ENCODE measurements around the gene ZSCAN30.

The ZSCAN30 gene

DNA sequence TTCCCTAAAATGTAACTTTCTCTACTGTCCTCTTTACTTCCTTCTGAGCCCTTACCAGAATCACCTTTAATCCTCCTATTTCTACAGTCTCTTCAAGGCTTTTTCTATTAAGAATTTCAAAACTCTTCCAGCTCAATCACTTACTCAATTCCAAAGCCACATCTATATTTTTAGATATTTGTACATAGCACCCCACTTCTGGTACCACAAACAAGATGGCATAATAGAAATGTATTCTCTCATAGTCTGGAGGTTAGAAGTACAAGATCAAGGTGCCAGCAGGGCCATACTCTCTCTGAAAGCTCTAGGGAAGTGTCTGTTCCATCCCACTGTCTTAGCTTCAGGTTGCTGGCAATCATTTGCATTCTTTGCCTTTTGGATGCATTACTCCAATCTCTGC lies 11.1 kb downstream of the ZSCAN30 start:
- DNase-seq (ENCODE audit: low read depth): no peak

- no peak for DNase-seq (ENCODE audit: low read depth)
Observed at GRCh38 chr18:35278085-35278484, 11.9 kb downstream of the ZSCAN30 start.

- DNase-seq (ENCODE audit: low read depth): no peak
Observed at GRCh38 chr18:35277633-35278032, 12.4 kb downstream of the ZSCAN30 start.

GRCh38 chr18:35276267-35276666 lies 13.8 kb downstream of the ZSCAN30 start:
- DNase-seq (ENCODE audit: low read depth): no peak

GRCh38 chr18:35271656-35272055 lies 18.4 kb downstream of the ZSCAN30 start:
- DNase-seq (ENCODE audit: low read depth): no peak

DNA sequence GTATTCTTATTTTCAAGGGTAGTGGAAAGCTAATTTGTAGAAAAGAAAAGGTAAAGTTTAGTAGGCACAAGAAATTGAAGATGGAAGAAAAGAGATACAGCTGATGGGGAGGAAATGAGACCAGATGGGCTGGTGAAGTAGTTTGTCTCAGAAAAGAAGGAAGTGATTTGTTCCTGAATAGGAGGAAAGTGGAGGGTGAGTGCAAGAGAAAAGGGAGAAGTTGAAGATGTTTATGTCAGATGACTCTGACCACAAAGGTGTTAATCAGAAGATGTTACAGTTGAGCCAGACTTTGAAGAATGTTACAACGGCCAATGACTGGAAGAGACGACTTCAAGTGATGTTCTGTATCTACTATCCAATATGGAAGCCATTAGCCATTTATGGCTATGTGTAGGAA lies 21.2 kb downstream of the ZSCAN30 start:
- DNase-seq (ENCODE audit: low read depth): no peak

- DNase-seq (ENCODE audit: low read depth): no peak
Observed at GRCh38 chr18:35267809-35268208, 22.2 kb downstream of the ZSCAN30 start.

GRCh38 chr18:35267161-35267651 lies 22.8 kb downstream of the ZSCAN30 start:
- DNase-seq (ENCODE audit: low read depth): peak; percentile 55

GRCh38 chr18:35264409-35264808 lies 25.6 kb downstream of the ZSCAN30 start:
- DNase-seq (ENCODE audit: low read depth): no peak

- no peak for DNase-seq (ENCODE audit: low read depth)
Observed at GRCh38 chr18:35256947-35257346, 33.1 kb downstream of the ZSCAN30 start.

GRCh38 chr18:35253655-35254287 lies 36.3 kb downstream of the ZSCAN30 start:
- no peak for DNase-seq (ENCODE audit: low read depth)

- no peak for DNase-seq (ENCODE audit: low read depth)
Observed at GRCh38 chr18:35252466-35252865, 37.6 kb downstream of the ZSCAN30 start.

GRCh38 chr18:35248429-35248828 lies 41.6 kb downstream of the ZSCAN30 start:
- no peak for DNase-seq (ENCODE audit: low read depth)

DNA sequence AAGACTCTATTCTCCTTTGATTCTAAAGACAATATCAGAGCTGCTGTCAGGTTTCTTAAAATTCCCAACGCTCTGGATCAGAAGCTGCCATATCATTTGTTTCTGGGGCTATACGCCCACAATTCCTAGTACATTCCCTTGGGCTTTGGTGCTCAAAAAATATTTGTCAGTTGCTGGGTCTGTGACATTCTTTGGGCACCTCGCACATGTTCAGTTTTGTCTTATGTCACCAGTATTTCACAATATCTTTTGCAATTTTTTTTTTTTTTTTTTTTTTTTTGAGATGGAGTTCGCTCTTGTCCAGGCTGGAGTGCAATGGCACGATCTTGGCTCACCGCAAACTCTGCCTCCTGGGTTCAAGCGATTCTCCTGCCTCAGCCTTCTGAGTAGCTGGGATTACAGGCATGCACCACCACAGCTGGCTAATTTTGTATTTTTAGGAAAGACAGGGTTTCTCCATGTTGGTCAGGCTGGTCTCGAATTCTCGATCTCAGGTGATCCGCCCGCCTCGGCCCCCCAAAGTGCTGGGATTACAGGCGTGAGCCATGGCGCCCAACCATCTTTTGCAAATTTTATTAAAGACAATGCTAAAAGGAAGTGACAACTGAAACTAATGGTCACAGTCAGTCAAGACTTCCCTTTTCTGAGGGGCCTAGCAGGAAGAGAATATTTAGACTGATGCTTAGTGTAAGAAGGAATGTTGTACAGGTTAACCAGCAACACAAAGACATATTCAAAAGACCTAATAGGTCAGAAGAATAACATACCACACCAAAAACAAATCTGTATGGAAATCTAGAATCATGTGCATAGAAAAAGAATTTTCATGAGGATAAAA lies 42.4 kb downstream of the ZSCAN30 start:
- no peak for DNase-seq (ENCODE audit: low read depth)

GRCh38 chr18:35246831-35247230 lies 43.2 kb downstream of the ZSCAN30 start:
- DNase-seq (ENCODE audit: low read depth): no peak

DNA sequence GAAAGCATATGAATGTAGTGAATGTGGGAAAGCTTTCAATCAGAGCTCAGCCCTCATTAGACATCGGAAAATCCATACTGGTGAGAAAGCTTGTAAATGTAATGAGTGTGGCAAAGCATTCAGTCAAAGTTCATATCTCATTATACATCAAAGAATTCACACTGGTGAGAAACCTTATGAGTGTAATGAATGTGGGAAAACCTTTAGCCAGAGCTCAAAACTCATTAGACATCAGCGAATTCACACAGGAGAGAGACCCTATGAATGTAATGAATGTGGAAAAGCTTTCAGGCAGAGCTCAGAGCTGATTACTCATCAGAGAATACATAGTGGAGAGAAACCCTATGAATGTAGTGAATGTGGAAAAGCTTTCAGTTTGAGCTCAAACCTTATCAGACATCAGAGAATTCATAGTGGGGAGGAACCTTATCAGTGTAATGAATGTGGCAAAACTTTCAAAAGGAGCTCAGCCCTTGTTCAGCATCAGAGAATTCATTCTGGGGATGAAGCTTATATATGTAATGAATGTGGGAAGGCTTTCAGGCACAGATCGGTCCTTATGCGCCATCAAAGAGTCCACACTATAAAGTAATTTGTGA lies 44.2 kb downstream of the ZSCAN30 start:
- no peak for DNase-seq (ENCODE audit: low read depth)

DNA sequence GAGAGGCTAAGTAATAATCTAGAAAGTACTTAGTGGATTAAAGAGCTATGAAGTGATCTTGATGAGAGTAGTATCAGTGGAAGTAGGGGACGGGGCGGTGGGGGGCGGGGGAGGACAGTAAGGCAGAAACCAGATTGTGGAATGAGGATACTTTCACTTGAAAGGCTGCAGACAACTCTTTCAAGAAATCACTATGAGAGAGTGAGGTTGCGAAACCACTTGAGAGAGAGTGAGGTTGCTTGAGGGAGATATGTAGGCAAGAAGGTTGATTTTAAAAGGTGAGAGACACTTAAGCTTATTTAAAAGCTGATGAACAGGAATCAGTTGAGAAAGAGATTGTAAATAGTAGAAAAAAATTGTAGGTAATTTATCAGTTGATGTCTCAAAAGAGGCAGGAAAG lies 45.4 kb downstream of the ZSCAN30 start:
- no peak for DNase-seq (ENCODE audit: low read depth)

DNA sequence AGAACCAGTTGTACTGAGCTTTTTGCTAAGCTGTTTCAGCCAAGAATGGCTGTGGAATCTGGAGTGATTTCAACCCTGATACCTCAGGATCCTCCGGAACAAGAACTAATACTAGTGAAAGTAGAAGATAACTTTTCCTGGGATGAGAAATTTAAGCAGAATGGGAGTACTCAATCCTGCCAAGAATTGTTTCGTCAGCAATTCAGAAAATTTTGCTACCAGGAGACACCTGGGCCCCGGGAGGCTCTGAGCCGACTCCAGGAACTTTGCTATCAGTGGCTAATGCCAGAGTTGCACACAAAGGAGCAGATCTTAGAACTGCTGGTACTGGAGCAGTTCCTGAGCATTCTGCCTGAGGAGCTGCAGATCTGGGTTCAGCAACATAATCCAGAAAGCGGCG lies 47.6 kb downstream of the ZSCAN30 start:
- DNase-seq (ENCODE audit: low read depth): no peak

- no peak for DNase-seq (ENCODE audit: low read depth)
Observed at GRCh38 chr18:35241448-35241804, 48.6 kb downstream of the ZSCAN30 start.

DNA sequence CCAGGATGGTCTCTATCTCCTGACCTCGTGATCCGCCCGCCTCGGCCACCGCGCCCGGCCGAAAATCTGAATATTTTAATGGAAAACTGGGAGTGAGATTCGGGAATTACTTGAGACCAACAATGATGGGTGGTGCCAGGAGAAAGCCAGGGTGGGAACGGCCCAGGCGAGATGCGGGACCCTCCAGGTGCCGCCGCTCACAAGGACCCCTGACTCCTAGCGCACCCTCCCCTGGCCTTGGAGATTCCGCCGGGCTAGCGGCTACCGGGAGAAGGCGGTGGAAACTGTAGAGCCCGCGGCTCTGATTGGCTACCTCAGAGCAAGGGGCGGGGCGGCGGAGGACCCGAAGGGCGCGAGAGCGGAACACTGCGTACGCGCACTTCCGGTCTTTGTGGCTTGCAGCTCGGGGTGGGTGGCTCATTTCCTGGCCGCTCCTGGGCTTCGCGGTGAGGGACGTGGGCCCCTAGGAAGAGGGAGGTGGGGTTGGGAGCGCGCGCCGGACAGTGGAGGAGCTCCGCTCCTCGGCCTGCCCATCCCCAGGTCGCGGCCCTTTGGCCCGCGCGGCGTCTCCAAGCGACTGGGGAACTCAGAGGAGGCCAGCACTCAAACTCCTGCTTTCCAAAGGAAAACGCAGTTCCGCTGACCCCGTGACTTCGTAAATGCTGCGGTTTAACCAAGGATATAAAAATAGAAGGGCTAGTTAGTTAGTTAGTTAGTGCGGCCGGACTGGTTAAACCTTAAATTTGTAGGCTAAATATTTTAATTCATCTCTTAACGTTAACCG lies 49.2 kb downstream of the ZSCAN30 start, which contains the start of gene ZNF397:
TSS of gene ZNF397 (plus strand) at position 371 of the 784 bp plus-strand sequence. CDS start 1,437 bp downstream, outside the sequence.
- peak; percentile 92 for DNase-seq (ENCODE audit: low read depth)

DNA sequence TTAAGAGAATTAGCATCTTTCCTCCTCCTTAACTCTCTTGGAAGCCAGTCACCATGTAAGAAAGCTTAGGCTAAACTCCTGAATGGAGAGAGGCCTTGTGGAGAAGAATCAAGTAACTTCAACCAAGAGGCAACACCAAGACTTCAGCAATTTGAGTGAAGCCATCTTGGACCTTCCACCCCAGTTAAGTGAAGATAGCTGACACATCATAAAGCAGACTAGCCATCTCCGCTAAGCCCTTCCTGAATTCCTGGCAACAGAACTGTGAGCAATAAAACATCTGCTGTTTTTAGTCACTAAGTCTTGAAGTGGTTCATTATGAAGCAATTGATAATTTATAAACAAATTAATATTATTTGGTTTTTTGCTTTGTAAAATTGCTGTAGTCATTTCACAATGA lies 50.7 kb downstream of the ZSCAN30 start:
- DNase-seq (ENCODE audit: low read depth): no peak
